Measurements from ENCODE around the gene KCNH1.

Gene KCNH1

GRCh38 chr1:210797422-210797821, 336.5 kb downstream of the KCNH1 start:
- TF ChIP-seq CTCF (IDR thresholded peaks at IDR 0.05; ENCODE audit: insufficient read depth, low read depth, low read length, missing control alignments): no peak
- no peak overlapping the region for H3K4me3 ChIP-seq (ENCODE audit: low read length)
- DNase-seq (ENCODE audit: low read depth): no peak

GRCh38 chr1:210796421-210796820, 337.5 kb downstream of the KCNH1 start:
- no peak overlapping the region for H3K4me3 ChIP-seq (ENCODE audit: low read length)
- TF ChIP-seq CTCF (IDR thresholded peaks at IDR 0.05; ENCODE audit: insufficient read depth, low read depth, low read length, missing control alignments): no peak
- no peak for DNase-seq (ENCODE audit: low read depth)

DNA sequence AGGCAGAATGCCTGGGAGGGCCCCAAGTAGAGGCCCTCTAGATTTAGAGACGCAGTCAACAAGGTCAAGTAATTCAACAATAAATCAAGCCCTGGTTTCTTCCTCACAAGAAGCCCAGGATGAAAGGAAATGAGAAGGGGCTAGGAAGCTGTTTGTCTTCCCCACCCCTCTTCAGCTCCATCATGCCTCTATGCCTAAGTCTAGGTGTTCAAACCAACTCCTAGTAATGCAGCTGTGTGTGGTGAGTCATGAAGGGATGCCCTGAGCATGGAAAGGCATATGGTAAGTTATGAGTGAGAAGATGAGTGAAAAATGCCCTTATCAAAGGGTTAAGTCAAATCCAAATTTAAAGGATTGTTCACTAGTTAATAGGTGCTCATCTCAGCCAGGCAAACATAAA, 339.5 kb downstream of the KCNH1 start:
- no peak for DNase-seq (ENCODE audit: low read depth)
- TF ChIP-seq CTCF (IDR thresholded peaks at IDR 0.05; ENCODE audit: insufficient read depth, low read depth, low read length, missing control alignments): no peak
- H3K4me3 ChIP-seq (ENCODE audit: low read length): no peak overlapping the region

- peak; percentile 79 for DNase-seq (ENCODE audit: low read depth)
- TF ChIP-seq CTCF (IDR thresholded peaks at IDR 0.05; ENCODE audit: insufficient read depth, low read depth, low read length, missing control alignments): no peak
- no peak overlapping the region for H3K4me3 ChIP-seq (ENCODE audit: low read length)
Observed at GRCh38 chr1:210792250-210793102, 341.5 kb downstream of the KCNH1 start.

- no peak for DNase-seq (ENCODE audit: low read depth)
- no peak for TF ChIP-seq CTCF (IDR thresholded peaks at IDR 0.05; ENCODE audit: insufficient read depth, low read depth, low read length, missing control alignments)
- no peak overlapping the region for H3K4me3 ChIP-seq (ENCODE audit: low read length)
Observed at GRCh38 chr1:210790196-210790595, 343.8 kb downstream of the KCNH1 start.

GRCh38 chr1:210787800-210788199, 346.1 kb downstream of the KCNH1 start:
- H3K4me3 ChIP-seq (ENCODE audit: low read length): no peak overlapping the region
- DNase-seq (ENCODE audit: low read depth): no peak
- no peak for TF ChIP-seq CTCF (IDR thresholded peaks at IDR 0.05; ENCODE audit: insufficient read depth, low read depth, low read length, missing control alignments)

- H3K4me3 ChIP-seq (ENCODE audit: low read length): no peak overlapping the region
- no peak for TF ChIP-seq CTCF (IDR thresholded peaks at IDR 0.05; ENCODE audit: insufficient read depth, low read depth, low read length, missing control alignments)
- no peak for DNase-seq (ENCODE audit: low read depth)
Observed at GRCh38 chr1:210786546-210786945, 347.4 kb downstream of the KCNH1 start.

Data from epithelial cell of esophagus (primary cell).